Posterior vena cava (tissue), 2 donors: ENCODE results near the gene FOXN4. TPM values are rescaled to one million over a fixed set of nuclear protein-coding genes. Genes with fewer than 3 reads are reported as not detected.

Experiments
- DNase-seq: peaks from one replicate; pipeline ENCODE4 v3.0.0-alpha.2; 2020; ENCODE audit warnings: low spot score
- intact Hi-C, 2 donors: fragments of 100-400 bp; cut with DNase I; formaldehyde crosslinking; loops; one replicate each; pipeline versions ENCODE4 v1.14.1 to v1.14.2; 2022 to 2023
- total RNA-seq, 2 donors: library from RNA; stranded (reverse); fragmentation: NEBNext Ultra II Directional; extraction: Animal tissue kit (Norgen Biotek cat#: 25700); gene quantifications; one replicate each; pipeline ENCODE4 v1.2.1, GENCODE V29; 2021
- donor health status: DM: yes; HTN: yes; CAD: no.
- donor health status: DM: yes; HTN: yes; CAD: no.

Gene FOXN4
- total RNA-seq, 2 donors from 2014 or later: not detected

DNA sequence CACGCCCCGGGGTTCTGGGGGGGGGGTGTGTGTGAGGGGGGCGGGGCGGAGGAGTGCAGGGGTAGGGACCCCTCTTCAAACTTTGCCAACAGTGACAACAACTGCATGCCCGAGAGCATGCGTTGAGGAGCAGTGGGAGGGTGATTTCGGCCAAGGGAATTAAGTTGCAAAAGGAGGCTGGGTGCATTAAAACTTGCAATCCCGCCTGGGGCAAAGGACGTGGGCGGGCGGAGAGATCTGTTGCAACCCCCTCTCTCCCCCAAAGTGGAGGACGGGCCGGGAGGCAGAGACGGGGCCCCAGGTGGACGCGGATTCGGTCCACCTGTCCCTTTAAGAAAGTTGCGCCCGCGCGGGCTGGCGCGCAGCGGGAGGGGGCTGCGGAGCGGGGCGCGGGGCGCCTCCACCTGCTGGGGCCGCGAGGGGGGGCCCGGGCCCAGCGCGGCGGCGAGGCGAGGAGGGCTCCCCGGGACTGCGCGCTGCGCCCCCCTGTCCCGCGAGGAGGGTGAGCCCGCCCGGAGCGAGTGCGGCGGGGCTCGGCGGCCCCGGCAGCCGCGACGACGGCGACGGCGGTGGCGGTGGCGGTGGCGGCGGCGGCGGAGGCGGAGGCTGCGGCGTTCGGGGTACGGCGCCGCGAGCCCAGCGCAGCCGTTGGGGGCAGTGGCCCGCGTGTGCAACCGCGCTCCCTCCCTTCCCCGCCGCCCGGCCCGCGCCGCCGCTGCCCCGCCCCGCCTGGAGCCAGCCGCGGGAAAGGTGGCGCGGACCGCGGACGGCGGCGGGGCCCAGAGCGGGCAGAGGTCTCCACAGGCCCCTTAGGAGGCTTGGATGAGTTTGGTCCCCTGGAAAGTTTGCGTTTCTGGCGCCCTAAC lies 530 bp upstream of the FOXN4 start:
- intact Hi-C loops: no loop called here
- no peak for DNase-seq

DNA sequence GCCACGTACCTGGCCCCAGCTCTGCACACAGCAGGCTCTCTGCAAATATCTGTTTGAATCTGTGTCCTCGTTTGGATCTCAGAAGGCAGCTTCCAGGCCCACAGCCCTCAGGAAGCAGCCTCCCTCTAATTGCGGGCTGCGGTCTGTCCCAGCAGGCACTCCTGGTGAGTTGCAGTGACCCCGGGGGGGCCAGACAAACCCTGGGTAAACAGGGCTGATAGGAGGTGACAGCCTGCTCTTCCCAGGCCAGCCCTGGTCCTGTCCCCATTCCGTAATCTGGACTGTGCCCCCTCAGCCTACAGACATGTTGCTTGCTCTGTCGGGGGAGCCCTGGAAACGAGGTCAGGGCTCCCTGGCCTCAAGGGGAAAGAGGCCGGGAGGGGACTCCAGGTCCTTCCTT lies 2.0 kb downstream of the FOXN4 start:
- no peak for DNase-seq
- intact Hi-C loops: no loop called here

DNA sequence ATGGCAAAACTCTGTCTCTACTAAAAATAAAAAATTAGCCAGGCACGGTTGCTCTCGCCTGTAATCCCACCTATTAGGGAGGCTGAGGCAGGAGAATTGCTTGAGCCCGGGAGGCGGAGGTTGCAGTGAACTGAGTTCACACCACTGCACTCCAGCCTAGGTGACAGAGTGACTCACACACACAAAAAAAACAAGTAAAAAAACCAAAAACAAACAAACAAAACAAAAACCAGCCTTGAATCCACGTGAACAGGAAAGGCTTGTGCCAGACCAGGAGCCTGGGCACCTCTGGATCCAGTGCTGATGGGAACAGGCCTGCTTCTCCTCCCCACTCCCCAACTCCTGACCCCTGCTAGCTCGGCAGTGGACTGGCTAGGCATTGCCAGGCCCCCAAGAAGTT lies 3.5 kb downstream of the FOXN4 start:
- intact Hi-C loops: no loop called here
- no peak for DNase-seq

DNA sequence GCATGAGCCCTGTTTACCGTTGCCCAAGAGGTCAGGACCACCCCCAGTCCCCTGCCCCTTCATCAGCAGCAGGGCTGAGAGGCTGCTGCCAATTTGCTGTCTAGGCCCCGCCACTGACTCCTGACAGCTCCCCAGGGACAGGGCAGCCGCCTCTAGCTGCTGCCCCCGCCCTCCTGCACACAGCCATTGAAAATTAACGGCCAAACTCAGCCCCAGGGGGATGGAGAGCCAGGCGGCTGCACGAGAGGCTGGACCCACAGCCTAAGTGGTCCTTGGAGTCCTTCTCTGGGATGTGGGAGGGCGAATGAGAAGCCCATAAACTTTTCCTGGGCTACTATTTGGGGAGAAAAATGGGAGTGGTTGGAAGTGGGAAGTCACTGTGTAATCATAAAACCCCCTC lies 4.6 kb downstream of the FOXN4 start:
- no peak for DNase-seq
- intact Hi-C loops: no loop called here

GRCh38 chr12:109302770-109303169 lies 6.3 kb downstream of the FOXN4 start:
- intact Hi-C loops: no loop called here
- DNase-seq: no peak

- intact Hi-C loops: no loop called here
- no peak for DNase-seq
Observed at GRCh38 chr12:109302358-109302757, 6.7 kb downstream of the FOXN4 start.

- intact Hi-C loops: no loop called here
- peak; percentile 42 for DNase-seq
Observed at GRCh38 chr12:109301643-109302168, 7.4 kb downstream of the FOXN4 start.

GRCh38 chr12:109299849-109300248 lies 9.2 kb downstream of the FOXN4 start:
- intact Hi-C loops: no loop called here
- no peak for DNase-seq

GRCh38 chr12:109296431-109296830 lies 12.7 kb downstream of the FOXN4 start:
- DNase-seq: peak; percentile 64
- intact Hi-C loops: no loop called here

DNA sequence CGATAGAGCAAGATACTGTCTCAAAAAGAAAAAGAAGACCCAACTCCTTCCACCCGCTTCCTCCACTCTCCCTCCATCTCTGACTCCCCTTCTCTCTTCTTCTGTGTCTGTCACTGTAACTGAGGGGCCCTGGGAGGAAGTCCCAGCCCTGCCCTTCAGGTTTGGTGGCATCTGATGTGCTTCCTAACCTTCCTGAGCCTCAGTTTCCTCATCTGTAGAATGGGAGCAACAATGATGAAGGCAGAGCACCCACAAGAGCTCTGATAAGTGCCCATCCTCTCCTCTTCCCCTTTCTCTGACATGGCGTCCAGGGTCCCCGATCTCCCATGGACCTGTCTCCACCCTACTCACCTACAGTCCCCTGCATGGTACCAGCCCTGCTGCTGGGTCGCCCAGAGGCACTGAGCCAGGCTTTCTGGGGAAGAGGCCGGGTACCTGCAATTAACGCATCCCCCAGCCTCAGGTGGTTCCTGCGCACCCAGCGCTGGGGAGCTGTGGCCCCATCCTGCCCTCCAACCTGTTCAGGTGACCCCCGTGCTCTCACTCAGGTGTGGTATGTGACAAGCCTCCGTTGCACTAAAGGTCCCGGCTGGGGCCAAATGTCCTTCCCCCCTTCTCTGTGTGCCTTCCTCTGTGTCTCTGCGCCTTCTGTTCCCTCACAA lies 13.2 kb downstream of the FOXN4 start:
- intact Hi-C loops: no loop called here
- peak; percentile 66 for DNase-seq

- DNase-seq: peak; percentile 42
Observed at GRCh38 chr12:109294286-109294796, 14.7 kb downstream of the FOXN4 start.

DNA sequence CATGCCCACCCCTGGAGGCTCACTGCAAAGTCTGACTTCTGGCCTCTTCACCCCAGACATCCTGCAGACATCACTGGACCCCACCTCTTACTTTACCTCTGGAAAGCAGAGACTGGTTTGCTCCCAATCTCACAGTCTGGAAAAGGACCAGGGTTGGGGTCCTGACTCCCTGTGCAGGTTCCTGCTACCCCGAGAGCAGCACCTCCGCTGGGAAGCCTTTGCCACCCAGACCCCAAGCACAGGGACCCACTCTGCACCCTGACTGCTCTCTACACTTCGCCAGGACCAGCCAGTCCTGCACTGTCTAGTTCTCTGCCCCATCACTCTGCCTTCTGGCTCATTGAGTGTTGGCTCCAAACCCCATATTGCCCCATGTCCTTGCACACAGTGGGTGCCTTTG lies 16.0 kb downstream of the FOXN4 start:
- intact Hi-C loops: loop anchor here in 1 of 2 donors (5.0 kb wide), 1 partner anchor 981 kb away; no protein-coding TSS in a partner anchor
- DNase-seq: peak; percentile 26

More at GRCh38 chr12:109294286-109294796, 14.7 kb downstream of the FOXN4 start:
- intact Hi-C loops: loop anchor here in 1 of 2 donors (5.0 kb wide), 1 partner anchor 982 kb away; no protein-coding TSS in a partner anchor

DNA sequence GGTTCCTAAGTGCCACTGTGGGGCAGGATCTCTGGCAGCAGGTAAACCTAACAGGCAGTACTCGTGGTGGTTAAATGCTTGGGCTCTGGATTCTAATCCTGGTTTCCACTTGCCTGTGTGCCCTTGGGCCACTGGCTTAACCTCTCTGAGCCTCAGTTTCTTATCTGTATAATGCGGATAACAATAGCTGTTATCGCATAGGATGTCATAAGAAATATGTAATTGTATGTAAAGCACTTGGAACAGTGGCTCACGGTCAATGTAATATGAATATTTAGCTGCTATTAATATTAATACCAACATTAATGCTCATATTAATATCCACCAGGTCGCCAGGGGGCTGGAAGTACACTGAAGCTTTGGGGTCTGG lies 16.8 kb downstream of the FOXN4 start:
- intact Hi-C loops: loop anchor here in 1 of 2 donors (5.0 kb wide), 1 partner anchor 980 kb away; no protein-coding TSS in a partner anchor
- DNase-seq: peak; percentile 41

DNA sequence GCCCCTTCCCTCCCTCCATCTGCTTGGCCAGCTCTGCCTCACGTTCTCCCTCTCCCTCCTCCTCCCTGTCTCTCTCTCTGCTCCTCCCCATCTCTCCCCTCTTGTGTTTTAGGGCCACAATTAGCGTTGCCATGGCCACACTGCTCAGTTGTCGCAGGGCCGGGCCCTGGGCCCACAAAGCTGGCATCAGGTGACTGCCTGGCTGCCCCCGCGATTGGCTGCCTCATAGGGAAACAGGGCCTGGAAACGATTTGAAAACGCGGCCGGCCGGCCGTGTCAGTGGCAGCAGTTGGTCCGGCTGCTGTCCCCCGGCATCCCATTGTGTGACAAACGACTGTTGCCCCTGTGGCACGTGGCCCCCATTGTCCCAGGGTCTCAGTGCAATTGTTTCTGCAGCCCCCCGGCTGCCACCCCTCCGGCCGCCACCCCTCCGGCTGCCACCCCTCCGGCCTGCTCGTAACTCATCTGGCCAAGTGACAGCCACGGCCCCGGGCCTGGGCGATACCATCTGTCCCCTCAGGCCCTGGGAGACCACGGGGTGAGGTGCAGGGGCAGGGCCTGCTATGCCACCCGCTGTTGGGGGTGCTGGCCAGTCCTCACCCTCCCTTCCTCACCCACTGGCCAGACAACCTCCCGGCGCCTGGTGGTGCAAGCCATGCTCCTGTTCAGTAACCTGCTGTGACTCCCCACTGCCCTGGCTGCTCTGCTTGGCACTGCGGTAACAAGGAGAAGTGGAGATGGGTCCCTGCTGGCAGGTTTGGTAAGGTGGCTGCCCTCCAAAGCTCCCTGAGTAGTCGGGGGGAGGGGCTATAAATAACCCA lies 17.4 kb downstream of the FOXN4 start:
- intact Hi-C loops: loop anchor here in 1 of 2 donors (5.0 kb wide), 1 partner anchor 979 kb away; no protein-coding TSS in a partner anchor
- peak; percentile 88 for DNase-seq

DNA sequence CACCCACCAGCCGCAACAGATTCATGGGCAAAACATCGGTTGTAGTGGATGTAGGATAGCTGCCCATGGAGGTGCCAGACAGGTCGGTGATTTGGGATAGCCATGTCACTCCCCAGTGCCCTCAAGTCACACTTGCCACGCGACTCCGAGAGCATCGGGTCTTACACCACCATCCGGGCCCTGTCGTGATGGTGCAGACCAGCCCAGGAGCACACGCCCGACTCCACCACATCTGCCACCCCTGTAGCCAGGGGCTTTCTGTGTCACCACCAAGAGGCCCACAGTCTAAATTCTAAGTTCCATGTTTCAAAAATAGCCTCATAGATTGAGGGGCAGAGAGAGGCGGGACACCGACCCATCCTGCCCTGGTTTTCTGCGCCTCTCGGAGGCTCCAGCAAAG lies 18.0 kb downstream of the FOXN4 start:
- intact Hi-C loops: loop anchor here in 1 of 2 donors (5.0 kb wide), 1 partner anchor 979 kb away; no protein-coding TSS in a partner anchor
- no peak for DNase-seq

- DNase-seq: no peak
- intact Hi-C loops: loop anchor here in 1 of 2 donors (5.0 kb wide), 1 partner anchor 978 kb away; no protein-coding TSS in a partner anchor
Observed at GRCh38 chr12:109290061-109290460, 19.0 kb downstream of the FOXN4 start.

GRCh38 chr12:109289551-109289950 lies 19.5 kb downstream of the FOXN4 start:
- no peak for DNase-seq
- intact Hi-C loops: no loop called here

DNA sequence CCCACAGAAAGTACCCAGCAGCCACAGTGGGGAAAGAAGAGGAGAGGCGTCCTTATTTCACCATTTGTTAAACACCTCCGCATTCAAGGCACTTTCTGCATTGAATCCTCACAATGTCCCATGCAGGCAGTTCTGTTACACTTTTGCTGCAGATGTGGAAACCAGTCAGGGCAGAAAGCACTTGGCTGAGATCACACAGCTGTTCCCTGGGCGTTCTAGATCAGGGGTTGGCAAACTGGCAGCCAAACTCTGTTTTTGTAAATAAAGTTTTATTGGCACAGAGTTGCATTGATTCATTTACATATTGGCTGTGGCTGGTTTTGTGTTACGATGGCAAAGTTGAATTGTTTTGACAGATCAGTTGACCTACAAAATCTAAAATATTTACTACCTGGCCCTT lies 20.1 kb downstream of the FOXN4 start:
- DNase-seq: no peak
- intact Hi-C loops: no loop called here

- DNase-seq: no peak
Observed at GRCh38 chr12:109288571-109288970, 20.5 kb downstream of the FOXN4 start.

More at GRCh38 chr12:109288571-109288970, 20.5 kb downstream of the FOXN4 start:
- intact Hi-C loops: no loop called here
